Stimulated activated CD4-positive, alpha-beta T cell treated with anti-CD3 and anti-CD28 coated beads, TNF-alpha, amount 100 ng/mL, for 4 hours (primary cell): Measurements from ENCODE around the gene VKORC1L1.
"Not testable (repeated sequence)": the region's sequence is repeated elsewhere in the genome, so short reads cannot be mapped to it uniquely, and the experiment has no call there.

Experiments used
- DNase-seq, 3 experiments: peaks; one replicate each; pipeline ENCODE4 v3.0.0-alpha.2; 2020; ENCODE audit warnings: low read depth in 3 of 3

Gene VKORC1L1

GRCh38 chr7:65884983-65885382, 12.1 kb downstream of the VKORC1L1 start:
- not testable (repeated sequence) for DNase-seq

- DNase-seq = not testable (repeated sequence)
Observed at GRCh38 chr7:65885533-65885932, 12.7 kb downstream of the VKORC1L1 start.

- DNase-seq = not testable (repeated sequence)
Observed at GRCh38 chr7:65888434-65889156, 15.7 kb downstream of the VKORC1L1 start.

- DNase-seq = not testable (repeated sequence)
Observed at GRCh38 chr7:65889722-65890121, 16.8 kb downstream of the VKORC1L1 start.

GRCh38 chr7:65892161-65892560, 19.3 kb downstream of the VKORC1L1 start:
- no peak for DNase-seq

GRCh38 chr7:65892835-65893234, 20.0 kb downstream of the VKORC1L1 start:
- no peak for DNase-seq

- DNase-seq = no peak
Observed at GRCh38 chr7:65896279-65896870, 23.5 kb downstream of the VKORC1L1 start.

GRCh38 chr7:65897289-65897688, 24.4 kb downstream of the VKORC1L1 start:
- DNase-seq = not testable (repeated sequence)

- not testable (repeated sequence) for DNase-seq
Observed at GRCh38 chr7:65898677-65899447, 26.0 kb downstream of the VKORC1L1 start.

GRCh38 chr7:65902306-65902705, 29.4 kb downstream of the VKORC1L1 start:
- DNase-seq = no peak

GRCh38 chr7:65907501-65908198, 34.8 kb downstream of the VKORC1L1 start:
- no peak for DNase-seq

- DNase-seq = no peak
Observed at GRCh38 chr7:65910237-65910636, 37.4 kb downstream of the VKORC1L1 start.

- no peak for DNase-seq
Observed at GRCh38 chr7:65912237-65912636, 39.4 kb downstream of the VKORC1L1 start.

- DNase-seq = no peak
Observed at GRCh38 chr7:65915921-65916657, 43.2 kb downstream of the VKORC1L1 start.

GRCh38 chr7:65923316-65923715, 50.4 kb downstream of the VKORC1L1 start:
- DNase-seq = no peak

GRCh38 chr7:65924193-65924592, 51.3 kb downstream of the VKORC1L1 start:
- no peak for DNase-seq

- DNase-seq = no peak
Observed at GRCh38 chr7:65925040-65925439, 52.2 kb downstream of the VKORC1L1 start.

- no peak for DNase-seq
Observed at GRCh38 chr7:65926588-65926987, 53.7 kb downstream of the VKORC1L1 start.

GRCh38 chr7:65927489-65928448, 54.9 kb downstream of the VKORC1L1 start:
- no peak for DNase-seq

- DNase-seq = no peak
Observed at GRCh38 chr7:65931685-65932084, 58.8 kb downstream of the VKORC1L1 start.
